ENCODE measurements around the gene OSBPL7. TPM values are rescaled to one million over a fixed set of nuclear protein-coding genes. Genes with fewer than 3 reads are reported as not detected.

Gene OSBPL7
- polyA plus RNA-seq, 3 donors, result 1.6 to 17.3 (median 1.6) TPM

GRCh38 chr17:47808830-47809480 lies 12.6 kb downstream of the OSBPL7 start:
- Histone ChIP-seq H2AFZ (ENCODE audit: insufficient read depth, low read depth, low read length, poor library complexity, severe bottlenecking) (no peak overlapping the region), H3K27me3 (ENCODE audit: control insufficient read depth in 2 of 2, insufficient read depth in 2 of 2, low read length in 2 of 2) (no peaks in the 10 kb centered on the region), H3K79me2 (ENCODE audit: insufficient read depth, low read length) (no peaks in the 10 kb centered on the region), H3K9me3 (replicated peaks in 1 of 2; ENCODE audit: control insufficient read depth in 1 of 2, insufficient read depth in 1 of 2, low read length in 2 of 2) (no peaks in the 10 kb centered on the region), H3K27ac (ENCODE audit: low read depth in 1 of 2, low read length in 2 of 2) (no peak overlapping the region), H3K4me2 (replicated peaks; ENCODE audit: extremely low read depth, low read length, poor library complexity, severe bottlenecking) (no peak overlapping the region), H3K9ac (ENCODE audit: insufficient read depth, low read length, poor library complexity, severe bottlenecking) (no peak overlapping the region), H3K36me3 (replicated peaks in 1 of 2; ENCODE audit: control insufficient read depth in 1 of 2, insufficient read depth in 2 of 2, low read length in 2 of 2) (peaks cover 62 to 70% of the 10 kb centered on the region in 2 donors), H4K20me1 (ENCODE audit: insufficient read depth, low read length) (no peaks in the 10 kb centered on the region), H3K4me1 (ENCODE audit: control insufficient read depth in 1 of 2, insufficient read depth in 2 of 2, low read length in 2 of 2) (no peaks in the 10 kb centered on the region), H3K4me3 (replicated peaks in 1 of 3; ENCODE audit: low read depth in 2 of 3, low read length in 3 of 3) (no peak overlapping the region)
- Mint-ChIP-seq H3K4me1 (no peaks in the 10 kb centered on the region), H3K27ac (no peak overlapping the region), H3K4me3 (no peak overlapping the region), H3K9me3 (no peaks in the 10 kb centered on the region), H3K27me3 (ENCODE audit: low read depth in 3 of 3) (peaks cover 2 to 6% (median 4%) of the 10 kb centered on the region in 3 donors), H3K36me3 (peaks cover 65 to 67% of the 10 kb centered on the region in 2 donors)
- 99% methylated on average over 14 of the region's 22 CpGs for WGBS (ENCODE audit: insufficient coverage)
- intact Hi-C loops (cut with micrococcal nuclease), result no loop called here
- no peak for TF ChIP-seq CTCF (IDR thresholded peaks at IDR 0.05)
- peak in 1 of 3 donors; percentile 1 for DNase-seq

- Mint-ChIP-seq H3K4me3 (no peak overlapping the region), H3K36me3 (peaks cover 63 to 65% of the 10 kb centered on the region in 2 donors), H3K27ac (peak overlapping the region in 1 of 7 donors; percentile 48), H3K27me3 (ENCODE audit: low read depth in 3 of 3) (peaks cover 2 to 6% (median 4%) of the 10 kb centered on the region in 3 donors), H3K9me3 (no peaks in the 10 kb centered on the region), H3K4me1 (no peaks in the 10 kb centered on the region)
- 97% methylated on average over 18 of the region's 20 CpGs for WGBS (ENCODE audit: insufficient coverage)
- H2AFZ ChIP-seq (ENCODE audit: insufficient read depth, low read depth, low read length, poor library complexity, severe bottlenecking), result no peak overlapping the region
- H3K4me1 ChIP-seq (ENCODE audit: control insufficient read depth in 1 of 2, insufficient read depth in 2 of 2, low read length in 2 of 2), result no peaks in the 10 kb centered on the region
- no peaks in the 10 kb centered on the region for H3K79me2 ChIP-seq (ENCODE audit: insufficient read depth, low read length)
- H3K9me3 ChIP-seq (replicated peaks in 1 of 2; ENCODE audit: control insufficient read depth in 1 of 2, insufficient read depth in 1 of 2, low read length in 2 of 2), result no peaks in the 10 kb centered on the region
- DNase-seq, result peak in 1 of 3 donors; percentile 1
- no peak overlapping the region for H3K4me3 ChIP-seq (replicated peaks in 1 of 3; ENCODE audit: low read depth in 2 of 3, low read length in 3 of 3)
- no peak overlapping the region for H3K27ac ChIP-seq (ENCODE audit: low read depth in 1 of 2, low read length in 2 of 2)
- H4K20me1 ChIP-seq (ENCODE audit: insufficient read depth, low read length), result no peaks in the 10 kb centered on the region
- no peak overlapping the region for H3K4me2 ChIP-seq (replicated peaks; ENCODE audit: extremely low read depth, low read length, poor library complexity, severe bottlenecking)
- H3K9ac ChIP-seq (ENCODE audit: insufficient read depth, low read length, poor library complexity, severe bottlenecking), result no peak overlapping the region
- no peak for TF ChIP-seq CTCF (IDR thresholded peaks at IDR 0.05)
- peaks cover 56 to 63% of the 10 kb centered on the region in 2 donors for H3K36me3 ChIP-seq (replicated peaks in 1 of 2; ENCODE audit: control insufficient read depth in 1 of 2, insufficient read depth in 2 of 2, low read length in 2 of 2)
- intact Hi-C loops (cut with micrococcal nuclease), result no loop called here
- no peaks in the 10 kb centered on the region for H3K27me3 ChIP-seq (ENCODE audit: control insufficient read depth in 2 of 2, insufficient read depth in 2 of 2, low read length in 2 of 2)
Observed at GRCh38 chr17:47808036-47808829, 13.4 kb downstream of the OSBPL7 start.
